ES-I3 (cell line): ENCODE results near the gene MLANA.
"Not testable (repeated sequence)": the region's sequence is repeated elsewhere in the genome, so short reads cannot be mapped to it uniquely, and the experiment has no call there.

ENCODE experiments used
- H3K36me3 ChIP-seq: 2 replicates; pipeline ENCODE4 v1.6.1; 2013; ENCODE audit warnings: mild to moderate bottlenecking, low read length, control low read depth, moderate library complexity; ENCODE audit not compliant: insufficient read depth
- H3K4me1 ChIP-seq: 2 replicates; pipeline ENCODE4 v1.6.1; 2013; ENCODE audit warnings: mild to moderate bottlenecking, control low read depth, low read length; ENCODE audit not compliant: insufficient read depth
- H3K9ac ChIP-seq: 2 replicates; pipeline ENCODE4 v1.6.1; 2013; ENCODE audit warnings: low read depth, mild to moderate bottlenecking, low read length, moderate library complexity
- H3K9me3 ChIP-seq: 2 replicates; pipeline ENCODE4 v1.6.1; 2013; ENCODE audit warnings: mild to moderate bottlenecking, low read length, moderate library complexity; ENCODE audit not compliant: control insufficient read depth, insufficient read depth

Gene MLANA

GRCh38 chr9:5876711-5877110 is 14.0 kb upstream of the MLANA start:
- no peak overlapping the region for H3K9ac ChIP-seq
- no peaks in the 10 kb centered on the region for H3K36me3 ChIP-seq
- H3K4me1 ChIP-seq, result no peaks in the 10 kb centered on the region; the same call in 1 of the 2 replicates
- no peaks in the 10 kb centered on the region; the same call in 1 of the 2 replicates for H3K9me3 ChIP-seq

- Histone ChIP-seq H3K9ac (no peak overlapping the region), H3K4me1 (no peaks in the 10 kb centered on the region; the same call in 1 of the 2 replicates), H3K36me3 (no peaks in the 10 kb centered on the region), H3K9me3 (no peaks in the 10 kb centered on the region; the same call in 1 of the 2 replicates)
Measured at GRCh38 chr9:5879419-5880181, 11.1 kb upstream of the MLANA start.

GRCh38 chr9:5882244-5883012 is 8.3 kb upstream of the MLANA start:
- H3K4me1 ChIP-seq, H3K9ac ChIP-seq, H3K36me3 ChIP-seq, H3K9me3 ChIP-seq: not testable (repeated sequence)

GRCh38 chr9:5884191-5884590 is 6.5 kb upstream of the MLANA start:
- no peaks in the 10 kb centered on the region for H3K9me3 ChIP-seq

GRCh38 chr9:5886114-5886939 is 4.4 kb upstream of the MLANA start:
- Histone ChIP-seq H3K36me3 (no peaks in the 10 kb centered on the region), H3K4me1 (peaks cover 4% of the 10 kb centered on the region; the same call in 1 of the 2 replicates), H3K9ac (no peak overlapping the region), H3K9me3 (no peaks in the 10 kb centered on the region)

More at GRCh38 chr9:5884191-5884590, 6.5 kb upstream of the MLANA start:
- Histone ChIP-seq H3K4me1 (peaks cover 4% of the 10 kb centered on the region; the same call in 1 of the 2 replicates), H3K9ac (no peak overlapping the region), H3K36me3 (no peaks in the 10 kb centered on the region)

DNA sequence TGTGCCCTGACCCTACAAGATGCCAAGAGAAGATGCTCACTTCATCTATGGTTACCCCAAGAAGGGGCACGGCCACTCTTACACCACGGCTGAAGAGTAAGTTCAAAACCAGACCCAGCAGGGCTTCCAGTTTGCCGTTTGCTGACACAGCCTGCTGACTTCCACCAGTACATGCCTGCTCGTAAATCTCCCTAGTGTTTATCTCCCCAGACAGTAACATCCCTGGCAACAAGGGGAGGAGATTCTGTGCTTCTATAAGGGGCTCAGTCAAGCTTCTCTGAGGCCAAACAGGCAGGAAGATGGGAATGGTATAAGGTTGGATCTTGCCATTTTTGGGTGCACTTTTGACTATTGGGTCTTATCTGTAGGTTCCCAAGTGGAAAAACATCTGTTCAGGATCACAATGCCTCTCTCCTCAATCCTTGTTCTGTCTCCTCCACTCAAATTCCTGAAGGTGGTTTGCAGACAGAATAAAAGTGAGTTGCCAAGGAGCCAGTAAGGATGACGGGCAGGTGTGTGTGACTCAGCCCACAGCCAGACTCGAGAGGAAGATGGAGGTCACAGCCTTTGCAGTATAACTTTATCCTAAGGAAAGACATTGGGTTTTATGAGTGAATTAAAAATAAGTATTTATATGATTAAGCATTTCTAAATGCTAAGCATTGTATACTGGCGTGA is 1.9 kb downstream of the MLANA start:
- no peaks in the 10 kb centered on the region for H3K36me3 ChIP-seq
- H3K9me3 ChIP-seq, result no peaks in the 10 kb centered on the region
- no peaks in the 10 kb centered on the region for H3K4me1 ChIP-seq
- H3K9ac ChIP-seq, result no peak overlapping the region

DNA sequence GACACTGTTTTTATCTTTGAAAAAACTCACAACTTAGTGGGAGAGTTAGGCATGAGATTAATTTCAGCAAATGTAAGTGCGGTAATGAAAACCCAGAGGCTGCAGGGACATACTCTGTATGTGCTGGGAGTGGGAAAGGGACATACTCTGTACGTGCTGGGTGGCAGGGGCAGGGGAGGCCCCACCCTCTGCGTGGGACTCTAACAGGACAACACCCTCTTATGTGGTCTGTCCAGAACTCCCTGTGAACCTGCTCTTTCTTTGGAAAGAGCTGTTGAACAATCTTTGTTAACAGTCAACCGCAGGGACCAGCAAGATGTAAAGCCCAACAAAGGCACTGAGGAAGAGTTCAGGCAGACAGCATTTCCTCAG is 2.4 kb downstream of the MLANA start:
- Histone ChIP-seq H3K4me1 (no peaks in the 10 kb centered on the region), H3K9ac (no peak overlapping the region)

DNA sequence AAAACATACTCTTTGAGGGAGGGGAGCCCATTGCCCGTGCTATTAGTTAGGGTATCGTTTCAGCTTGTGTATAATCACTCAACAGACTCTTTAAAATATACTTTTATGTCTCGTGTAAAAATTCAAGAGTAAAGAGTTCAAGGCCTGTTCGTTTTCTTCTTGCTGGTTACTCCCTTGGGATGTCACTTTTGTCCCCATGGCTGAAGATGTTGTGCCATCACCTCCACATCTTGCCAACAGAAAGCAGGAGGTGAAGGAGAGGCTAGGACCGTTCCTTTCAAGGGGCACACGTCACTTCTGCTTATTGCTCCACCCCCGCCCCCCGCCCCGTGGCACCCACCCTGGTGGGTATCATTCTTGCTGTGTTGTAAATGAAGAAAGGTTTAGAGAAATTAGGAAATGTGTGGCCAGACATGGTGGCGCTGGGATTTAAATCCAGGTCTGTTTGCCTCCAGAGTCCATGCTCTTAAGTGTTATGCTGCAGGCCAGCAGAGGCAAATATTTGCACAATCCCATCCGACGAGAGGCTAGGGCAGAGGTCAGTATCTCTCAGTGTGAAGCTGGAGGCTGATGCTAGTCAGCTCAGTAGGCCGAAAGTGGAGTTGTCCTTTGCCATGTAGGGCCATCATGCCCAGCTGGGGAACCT is 3.0 kb downstream of the MLANA start:
- H3K9me3 ChIP-seq, result no peaks in the 10 kb centered on the region
- no peak overlapping the region for H3K9ac ChIP-seq
- H3K4me1 ChIP-seq, result no peaks in the 10 kb centered on the region
- H3K36me3 ChIP-seq, result no peaks in the 10 kb centered on the region

More for the DNA sequence above, 2.4 kb downstream of the MLANA start:
- H3K9me3 ChIP-seq, result no peaks in the 10 kb centered on the region
- no peaks in the 10 kb centered on the region for H3K36me3 ChIP-seq

DNA sequence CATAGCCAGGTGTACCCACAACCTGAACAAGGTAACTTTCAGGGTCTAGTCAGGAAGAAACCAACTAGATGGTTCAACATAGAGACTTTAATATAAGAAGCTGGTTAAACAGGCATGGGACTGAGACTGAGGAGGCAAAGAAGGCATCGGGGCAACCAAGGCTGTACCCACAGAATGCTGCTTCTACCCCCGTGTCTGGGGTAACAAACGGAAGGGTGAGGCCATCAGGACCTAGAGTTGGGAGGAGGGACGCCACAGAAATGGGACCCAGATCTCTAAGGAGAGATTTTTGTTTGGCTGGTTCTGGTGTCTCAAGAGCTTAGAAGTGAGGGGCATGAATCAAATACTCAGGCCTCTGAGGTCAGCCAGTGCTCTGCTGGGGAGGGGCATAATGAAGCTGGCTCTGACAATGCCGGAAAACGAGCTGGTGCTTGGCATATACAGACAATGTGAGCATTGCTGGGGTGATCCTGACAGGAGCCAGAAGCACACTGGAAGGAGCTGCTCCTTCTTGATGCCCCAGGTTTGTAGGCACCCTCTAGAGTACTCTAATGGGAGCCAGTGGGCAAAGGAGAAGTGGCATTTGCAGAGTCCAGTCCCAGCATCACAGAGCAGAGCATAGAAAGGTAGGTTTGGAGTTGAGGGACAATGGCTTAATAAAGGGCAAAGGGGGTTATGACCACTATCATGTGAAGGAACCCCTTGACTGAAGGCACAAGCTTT is 3.7 kb downstream of the MLANA start:
- H3K36me3 ChIP-seq, result no peaks in the 10 kb centered on the region
- H3K9me3 ChIP-seq, result no peaks in the 10 kb centered on the region
- no peaks in the 10 kb centered on the region for H3K4me1 ChIP-seq
- H3K9ac ChIP-seq, result no peak overlapping the region

DNA sequence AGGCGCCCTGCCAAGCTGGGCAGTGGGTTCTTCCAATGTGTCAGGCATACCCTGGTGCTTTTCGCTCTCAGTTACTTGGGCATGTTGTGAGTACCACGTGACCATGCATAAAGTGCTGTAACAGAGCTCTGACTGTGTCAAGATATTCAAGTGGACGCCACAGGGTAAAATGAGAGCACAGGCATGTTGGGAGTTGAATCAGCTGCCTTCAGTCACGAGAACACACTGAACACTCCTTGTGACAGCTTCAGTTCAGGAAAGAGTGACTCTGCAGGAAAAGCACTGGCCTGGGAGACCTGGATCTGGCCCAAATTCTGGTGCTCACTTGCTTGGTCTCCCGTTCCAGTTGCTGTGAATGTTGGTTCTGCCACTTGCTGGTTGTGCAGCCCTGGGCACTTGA is 5.1 kb downstream of the MLANA start:
- H3K36me3 ChIP-seq, result no peaks in the 10 kb centered on the region
- H3K9ac ChIP-seq, result no peak overlapping the region
- H3K9me3 ChIP-seq, result no peaks in the 10 kb centered on the region
- no peaks in the 10 kb centered on the region for H3K4me1 ChIP-seq

DNA sequence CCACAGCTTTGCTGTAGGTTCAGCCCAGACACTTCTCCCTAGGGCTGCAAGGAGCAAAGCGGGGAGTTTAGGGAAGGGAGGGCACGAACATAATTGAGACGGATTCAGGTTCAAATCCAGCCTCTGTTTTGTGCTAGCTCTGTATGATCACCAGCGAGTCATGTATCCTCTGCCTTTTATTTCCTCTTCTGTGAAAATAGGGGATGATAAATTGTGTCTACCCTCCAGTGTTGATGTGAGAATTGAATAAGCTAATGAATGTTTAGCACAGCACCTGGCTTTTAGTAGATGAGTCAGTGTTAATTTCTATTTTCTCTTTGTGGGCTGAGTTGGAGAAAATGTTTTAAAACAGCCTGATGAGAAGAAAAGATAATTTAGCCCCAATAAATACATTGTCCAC is 6.2 kb downstream of the MLANA start:
- H3K36me3 ChIP-seq, result no peaks in the 10 kb centered on the region
- H3K9me3 ChIP-seq, result no peaks in the 10 kb centered on the region
- no peaks in the 10 kb centered on the region for H3K4me1 ChIP-seq
- H3K9ac ChIP-seq, result no peak overlapping the region

GRCh38 chr9:5897851-5898250 is 7.2 kb downstream of the MLANA start:
- Histone ChIP-seq H3K9ac (no peak overlapping the region), H3K9me3 (no peaks in the 10 kb centered on the region), H3K36me3 (no peaks in the 10 kb centered on the region), H3K4me1 (no peaks in the 10 kb centered on the region)

DNA sequence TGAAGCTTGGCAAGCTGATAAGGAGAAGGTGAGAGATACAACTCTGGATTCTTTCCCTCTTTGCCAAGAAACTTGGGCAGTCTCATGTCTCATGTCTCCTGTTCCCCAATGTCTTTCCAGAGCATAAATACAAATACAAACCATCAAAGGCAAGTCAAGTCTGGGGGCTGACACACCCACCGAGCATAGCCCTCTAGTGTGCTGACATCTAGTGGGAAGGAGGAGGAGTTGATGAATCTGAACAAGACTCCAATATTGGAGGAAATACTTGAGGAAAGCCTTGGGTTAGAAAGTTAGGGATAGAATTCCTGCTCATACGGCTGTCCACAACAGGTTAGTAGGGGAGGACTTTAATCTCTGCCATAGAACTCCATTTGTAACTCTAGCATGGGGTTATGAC is 8.6 kb downstream of the MLANA start:
- H3K9ac ChIP-seq, result no peak overlapping the region
- H3K9me3 ChIP-seq, result no peaks in the 10 kb centered on the region
- no peaks in the 10 kb centered on the region for H3K36me3 ChIP-seq
- no peaks in the 10 kb centered on the region for H3K4me1 ChIP-seq
